Liver (tissue), 9 donors: ENCODE data around the gene CHIT1. TPM values are rescaled to one million over a fixed set of nuclear protein-coding genes. Genes with fewer than 3 reads are reported as not detected.

ENCODE experiments used
- DNase-seq: peaks from one replicate; pipeline ENCODE4 v3.0.0-alpha.2; 2017; ENCODE audit warnings: low spot score
- H3K27ac ChIP-seq, 2 donors: one replicate each; pipeline ENCODE4 v1.7.0; 2013; ENCODE audit warnings: inconsistent platforms in 2 of 2, low read length in 2 of 2, control low read depth in 1 of 2, low read depth in 1 of 2, mild to moderate bottlenecking in 1 of 2
- H3K27me3 ChIP-seq, 4 donors: one replicate each; pipeline versions ENCODE4 v1.6.1 to v1.7.0; 2013; ENCODE audit warnings: low read length in 3 of 4, inconsistent platforms in 1 of 4, mild to moderate bottlenecking in 1 of 4, moderate library complexity in 1 of 4; ENCODE audit not compliant: control insufficient read depth in 4 of 4, insufficient read depth in 4 of 4
- H3K36me3 ChIP-seq, 4 donors: one replicate each; pipeline versions ENCODE4 v1.6.1 to v1.7.0; 2013; ENCODE audit warnings: low read length in 3 of 4, mild to moderate bottlenecking in 3 of 4, low read depth in 1 of 4, moderate library complexity in 1 of 4; ENCODE audit not compliant: control insufficient read depth in 4 of 4, insufficient read depth in 3 of 4
- H3K4me1 ChIP-seq, 4 donors: one replicate each; pipeline versions ENCODE4 v1.6.1 to v1.7.0; 2013; ENCODE audit warnings: low read length in 3 of 4, mild to moderate bottlenecking in 3 of 4, moderate library complexity in 1 of 4; ENCODE audit not compliant: control insufficient read depth in 4 of 4, insufficient read depth in 4 of 4
- H3K4me3 ChIP-seq, 3 donors: one replicate each; pipeline versions ENCODE4 v1.6.1 to v1.7.0; 2013; ENCODE audit warnings: low read length in 3 of 3, control low read depth in 1 of 3, low read depth in 1 of 3, mild to moderate bottlenecking in 1 of 3
- H3K9ac ChIP-seq, 2 donors: one replicate each; pipeline ENCODE4 v1.7.0; 2013; ENCODE audit warnings: low read length in 2 of 2, mild to moderate bottlenecking in 2 of 2, moderate library complexity in 2 of 2, control low read depth in 1 of 2, low read depth in 1 of 2
- H3K9me3 ChIP-seq, 4 donors: one replicate each; pipeline versions ENCODE4 v1.6.1 to v1.7.0; 2013; ENCODE audit warnings: low read length in 3 of 4; ENCODE audit not compliant: control insufficient read depth in 4 of 4
- ATF3 ChIP-seq: IDR thresholded peaks from 2 replicates; pipeline ENCODE4 v1.6.1; 2016; ENCODE audit warnings: antibody characterized with exemption
- CTCF ChIP-seq: fragments of 150-350 bp; IDR thresholded peaks from 2 replicates; pipeline ENCODE4 v1.5.1; 2017; ENCODE audit warnings: improper control_type of control experiment, low read depth, low read length; ENCODE audit not compliant: missing input control
- EGR1 ChIP-seq, 2 donors: IDR thresholded peaks; 2 replicates each; pipeline ENCODE4 v1.6.1; 2016 to 2018; ENCODE audit warnings: antibody characterized with exemption in 2 of 2, low read depth in 2 of 2
- FOXA1 ChIP-seq: IDR thresholded peaks from 2 replicates; pipeline ENCODE4 v1.6.1; 2016; ENCODE audit warnings: antibody characterized with exemption
- FOXA2 ChIP-seq: IDR thresholded peaks from 2 replicates; pipeline ENCODE4 v1.6.1; 2016; ENCODE audit warnings: antibody characterized with exemption
- GABPA ChIP-seq, 2 donors: IDR thresholded peaks in 1 of 2; conservative IDR thresholded peaks in 1 of 2; 2 replicates each; pipeline ENCODE4 v1.6.1; 2016; ENCODE audit warnings: antibody characterized with exemption in 2 of 2, mild to moderate bottlenecking in 1 of 2, moderate library complexity in 1 of 2
- HNF4A ChIP-seq, 2 donors: conservative IDR thresholded peaks; 2 replicates each; pipeline ENCODE4 v1.6.1; 2016; ENCODE audit warnings: antibody characterized with exemption in 2 of 2, mild to moderate bottlenecking in 2 of 2
- HNF4G ChIP-seq: IDR thresholded peaks from 2 replicates; pipeline ENCODE4 v1.6.1; 2016; ENCODE audit warnings: antibody characterized with exemption
- JUND ChIP-seq, 2 donors: IDR thresholded peaks; 2 replicates each; pipeline ENCODE4 v1.6.1; 2016; ENCODE audit warnings: antibody characterized with exemption in 2 of 2
- MAX ChIP-seq: IDR thresholded peaks from 2 replicates; pipeline ENCODE4 v1.6.1; 2016; ENCODE audit warnings: antibody characterized with exemption
- NR2F2 ChIP-seq: IDR thresholded peaks from 2 replicates; pipeline ENCODE4 v1.6.1; 2016; ENCODE audit warnings: antibody characterized with exemption
- RAD21 ChIP-seq, 2 donors: IDR thresholded peaks; 2 replicates each; pipeline ENCODE4 v1.6.1; 2016; ENCODE audit warnings: antibody characterized with exemption in 2 of 2, mild to moderate bottlenecking in 2 of 2
- RXRA ChIP-seq, 2 donors: IDR thresholded peaks; 2 replicates each; pipeline ENCODE4 v1.6.1; 2017 to 2018; ENCODE audit warnings: antibody characterized with exemption in 2 of 2, mild to moderate bottlenecking in 1 of 2
- SP1 ChIP-seq: IDR thresholded peaks from 2 replicates; pipeline ENCODE4 v1.6.1; 2018; ENCODE audit warnings: antibody characterized with exemption, mild to moderate bottlenecking
- TAF1 ChIP-seq: conservative IDR thresholded peaks from 2 replicates; pipeline ENCODE4 v1.6.1; 2016; ENCODE audit warnings: antibody characterized with exemption, mild to moderate bottlenecking
- YY1 ChIP-seq: IDR thresholded peaks from 2 replicates; pipeline ENCODE4 v1.6.1; 2016; ENCODE audit warnings: antibody characterized with exemption, mild to moderate bottlenecking
- WGBS: extraction: QIAGEN DNeasy Blood & Tissue Kit; methylation state at CpG from one replicate; pipeline ENCODE4 v1.1.7; 2013; 5-methylcytosine and 5-hydroxymethylcytosine counted together
- polyA plus RNA-seq, 2 donors: library from polyadenylated mRNA; stranded (reverse) in 1 of 2; unstranded in 1 of 2; fragments of 200-250 nt in 1 of 2; fragments of >200 nt in 1 of 2; fragmentation: Nextera tagmentation in 1 of 2; extraction: Ambion mirVana in 1 of 2; gene quantifications; one replicate each; pipeline versions ENCODE4 v1.2.1 to v1.2.3, GENCODE V29; 2013 to 2015
- total RNA-seq, 2 donors: library from RNA; depleted of rRNA; stranded (reverse); fragments of >200 nt; gene quantifications; one replicate each; pipeline ENCODE4 v1.2.3, GENCODE V29; 2014
- TF ChIP-seq, protein P1 (sequence below): IDR thresholded peaks from 2 replicates; pipeline ENCODE4 v1.6.1; 2016; ENCODE audit warnings: antibody characterized with exemption
- TF ChIP-seq, protein P2 (sequence below): IDR thresholded peaks from 2 replicates; pipeline ENCODE4 v1.6.1; 2016; ENCODE audit warnings: antibody characterized with exemption, mild to moderate bottlenecking
- donor health status: healthy.
- donor health status: healthy.
- donor health status: healthy.
- donor health status: healthy.
- donor health status: healthy.

Gene CHIT1
- total and polyA plus RNA-seq, 4 donors: under 0.01 to 0.07 TPM; not detected in 2

DNA sequence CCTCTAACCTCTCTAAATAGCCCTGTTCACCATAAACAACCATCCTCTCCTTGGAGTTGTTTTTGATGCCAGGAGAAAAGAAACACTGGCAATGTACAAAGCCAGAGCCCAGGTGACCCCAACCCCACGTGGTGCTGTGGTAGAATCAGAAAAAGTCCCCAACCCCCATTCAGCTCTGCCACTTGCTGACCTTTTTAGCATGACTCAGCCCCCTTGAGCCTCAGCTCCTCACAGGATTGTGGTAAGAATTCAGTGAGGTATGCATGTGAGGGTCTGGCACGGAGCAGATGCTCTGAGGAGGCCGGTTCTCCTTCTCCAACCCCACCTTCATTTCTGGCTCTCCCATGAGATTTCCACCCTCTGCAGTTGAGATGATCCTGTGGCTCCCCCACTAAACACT lies 31.8 kb downstream of the CHIT1 start:
- Histone ChIP-seq H3K27ac (no peak overlapping the region), H3K4me3 (no peak overlapping the region), H3K4me1 (peaks cover 0 to 13% (median 8%) of the 10 kb centered on the region in 4 donors), H3K9me3 (no peaks in the 10 kb centered on the region), H3K36me3 (no peaks in the 10 kb centered on the region), H3K9ac (no peak overlapping the region), H3K27me3 (no peaks in the 10 kb centered on the region)
- 73% methylated on average over 3 of the region's 3 CpGs for WGBS
- no peak for DNase-seq
- TF ChIP-seq ATF3: no peak
- TF ChIP-seq JUND (IDR thresholded peaks at IDR 0.05): no peak
- no peak for TF ChIP-seq NR2F2
- TF ChIP-seq YY1: no peak
- TF ChIP-seq TAF1: no peak

GRCh38 chr1:203196371-203196770 lies 33.1 kb downstream of the CHIT1 start:
- TF ChIP-seq FOXA2: no peak
- no peak for TF ChIP-seq MAX
- no peak for TF ChIP-seq ATF3
- no peak for TF ChIP-seq YY1
- no peak for TF ChIP-seq TAF1
- TF ChIP-seq FOXA1: no peak
- no peak for TF ChIP-seq GABPA (IDR thresholded peaks at IDR 0.05 in 1 of 2, conservative IDR thresholded peaks at IDR 0.05 in 1 of 2)
- TF ChIP-seq NR2F2: no peak
- no peak for DNase-seq
- Histone ChIP-seq H3K27ac (no peak overlapping the region), H3K4me1 (peaks cover 0 to 13% (median 8%) of the 10 kb centered on the region in 4 donors), H3K9me3 (no peaks in the 10 kb centered on the region), H3K9ac (no peak overlapping the region), H3K4me3 (no peak overlapping the region), H3K27me3 (no peaks in the 10 kb centered on the region), H3K36me3 (no peaks in the 10 kb centered on the region)
- WGBS: 97% methylated on average over 3 of the region's 3 CpGs

- Histone ChIP-seq H3K9me3 (no peaks in the 10 kb centered on the region), H3K9ac (no peak overlapping the region), H3K4me3 (no peak overlapping the region), H3K27me3 (no peaks in the 10 kb centered on the region), H3K27ac (no peak overlapping the region), H3K36me3 (no peaks in the 10 kb centered on the region), H3K4me1 (peaks cover 0 to 8% (median 2%) of the 10 kb centered on the region in 4 donors)
- 99% methylated on average over 2 of the region's 2 CpGs for WGBS
- TF ChIP-seq GABPA (IDR thresholded peaks at IDR 0.05 in 1 of 2, conservative IDR thresholded peaks at IDR 0.05 in 1 of 2): no peak
- no peak for TF ChIP-seq HNF4G
- TF ChIP-seq, protein P1, sequence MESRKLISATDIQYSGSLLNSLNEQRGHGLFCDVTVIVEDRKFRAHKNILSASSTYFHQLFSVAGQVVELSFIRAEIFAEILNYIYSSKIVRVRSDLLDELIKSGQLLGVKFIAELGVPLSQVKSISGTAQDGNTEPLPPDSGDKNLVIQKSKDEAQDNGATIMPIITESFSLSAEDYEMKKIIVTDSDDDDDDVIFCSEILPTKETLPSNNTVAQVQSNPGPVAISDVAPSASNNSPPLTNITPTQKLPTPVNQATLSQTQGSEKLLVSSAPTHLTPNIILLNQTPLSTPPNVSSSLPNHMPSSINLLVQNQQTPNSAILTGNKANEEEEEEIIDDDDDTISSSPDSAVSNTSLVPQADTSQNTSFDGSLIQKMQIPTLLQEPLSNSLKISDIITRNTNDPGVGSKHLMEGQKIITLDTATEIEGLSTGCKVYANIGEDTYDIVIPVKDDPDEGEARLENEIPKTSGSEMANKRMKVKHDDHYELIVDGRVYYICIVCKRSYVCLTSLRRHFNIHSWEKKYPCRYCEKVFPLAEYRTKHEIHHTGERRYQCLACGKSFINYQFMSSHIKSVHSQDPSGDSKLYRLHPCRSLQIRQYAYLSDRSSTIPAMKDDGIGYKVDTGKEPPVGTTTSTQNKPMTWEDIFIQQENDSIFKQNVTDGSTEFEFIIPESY: no peak
- TF ChIP-seq EGR1 (IDR thresholded peaks at IDR 0.05; ENCODE audit: low read depth in 2 of 2): no peak
- no peak for TF ChIP-seq RXRA (IDR thresholded peaks at IDR 0.05)
- no peak for TF ChIP-seq CTCF
- TF ChIP-seq FOXA2: no peak
- no peak for TF ChIP-seq HNF4A (conservative IDR thresholded peaks at IDR 0.05)
- TF ChIP-seq TAF1: no peak
- TF ChIP-seq RAD21 (IDR thresholded peaks at IDR 0.05): no peak
- TF ChIP-seq JUND (IDR thresholded peaks at IDR 0.05): no peak
- TF ChIP-seq ATF3: no peak
- TF ChIP-seq FOXA1: no peak
- no peak for TF ChIP-seq YY1
- no peak for TF ChIP-seq MAX
- no peak for TF ChIP-seq NR2F2
- TF ChIP-seq SP1: no peak
- TF ChIP-seq, protein P2, sequence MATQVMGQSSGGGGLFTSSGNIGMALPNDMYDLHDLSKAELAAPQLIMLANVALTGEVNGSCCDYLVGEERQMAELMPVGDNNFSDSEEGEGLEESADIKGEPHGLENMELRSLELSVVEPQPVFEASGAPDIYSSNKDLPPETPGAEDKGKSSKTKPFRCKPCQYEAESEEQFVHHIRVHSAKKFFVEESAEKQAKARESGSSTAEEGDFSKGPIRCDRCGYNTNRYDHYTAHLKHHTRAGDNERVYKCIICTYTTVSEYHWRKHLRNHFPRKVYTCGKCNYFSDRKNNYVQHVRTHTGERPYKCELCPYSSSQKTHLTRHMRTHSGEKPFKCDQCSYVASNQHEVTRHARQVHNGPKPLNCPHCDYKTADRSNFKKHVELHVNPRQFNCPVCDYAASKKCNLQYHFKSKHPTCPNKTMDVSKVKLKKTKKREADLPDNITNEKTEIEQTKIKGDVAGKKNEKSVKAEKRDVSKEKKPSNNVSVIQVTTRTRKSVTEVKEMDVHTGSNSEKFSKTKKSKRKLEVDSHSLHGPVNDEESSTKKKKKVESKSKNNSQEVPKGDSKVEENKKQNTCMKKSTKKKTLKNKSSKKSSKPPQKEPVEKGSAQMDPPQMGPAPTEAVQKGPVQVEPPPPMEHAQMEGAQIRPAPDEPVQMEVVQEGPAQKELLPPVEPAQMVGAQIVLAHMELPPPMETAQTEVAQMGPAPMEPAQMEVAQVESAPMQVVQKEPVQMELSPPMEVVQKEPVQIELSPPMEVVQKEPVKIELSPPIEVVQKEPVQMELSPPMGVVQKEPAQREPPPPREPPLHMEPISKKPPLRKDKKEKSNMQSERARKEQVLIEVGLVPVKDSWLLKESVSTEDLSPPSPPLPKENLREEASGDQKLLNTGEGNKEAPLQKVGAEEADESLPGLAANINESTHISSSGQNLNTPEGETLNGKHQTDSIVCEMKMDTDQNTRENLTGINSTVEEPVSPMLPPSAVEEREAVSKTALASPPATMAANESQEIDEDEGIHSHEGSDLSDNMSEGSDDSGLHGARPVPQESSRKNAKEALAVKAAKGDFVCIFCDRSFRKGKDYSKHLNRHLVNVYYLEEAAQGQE: no peak
- no peak for DNase-seq
These were observed 38.5 kb downstream of the CHIT1 start for GRCh38 chr1:203190949-203191348.
